ENCODE data around the gene CIDEA. TPM values are rescaled to one million over a fixed set of nuclear protein-coding genes. Genes with fewer than 3 reads are reported as not detected.

CIDEA gene
- total RNA-seq, 6 donors from 2014 or later, result not detected

DNA sequence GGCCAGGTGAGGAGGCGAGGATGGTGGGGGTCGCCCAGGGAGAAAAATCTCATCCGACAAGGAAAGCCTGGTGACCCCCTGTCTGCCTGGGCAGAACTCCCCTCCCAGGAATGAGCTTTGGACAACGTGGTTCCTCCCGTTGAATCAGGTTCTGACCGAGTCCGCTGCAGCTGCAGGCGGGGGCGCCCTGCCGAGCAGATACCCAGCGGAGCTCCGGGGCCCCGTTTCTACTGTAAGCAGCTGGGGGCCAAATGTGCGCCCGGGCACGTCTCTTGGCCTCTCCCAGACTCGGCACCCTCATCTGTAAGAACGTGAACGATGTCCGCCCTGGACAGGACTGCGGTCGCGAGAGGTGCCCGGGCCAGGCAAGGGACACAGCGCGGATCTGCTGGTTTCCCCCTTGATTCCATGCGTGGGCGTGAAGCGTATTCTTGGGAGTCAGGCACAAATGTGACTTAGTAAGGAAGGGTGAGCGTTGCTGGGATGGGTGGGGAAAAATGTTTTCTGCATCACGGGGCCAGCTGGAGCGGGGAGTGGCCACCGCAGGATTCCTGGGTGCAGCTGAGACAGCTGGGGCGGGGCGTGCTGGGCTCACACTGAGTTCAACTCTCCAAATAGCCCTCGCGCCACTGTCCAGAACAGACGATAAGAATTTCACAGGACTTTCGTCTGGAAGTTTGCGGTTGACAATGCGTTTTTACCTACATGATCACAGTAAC is 33.7 kb downstream of the CIDEA start:
- DNase-seq, result peak; percentile 81 to 87
- H3K9me3 ChIP-seq, result no peaks in the 10 kb centered on the region

DNA sequence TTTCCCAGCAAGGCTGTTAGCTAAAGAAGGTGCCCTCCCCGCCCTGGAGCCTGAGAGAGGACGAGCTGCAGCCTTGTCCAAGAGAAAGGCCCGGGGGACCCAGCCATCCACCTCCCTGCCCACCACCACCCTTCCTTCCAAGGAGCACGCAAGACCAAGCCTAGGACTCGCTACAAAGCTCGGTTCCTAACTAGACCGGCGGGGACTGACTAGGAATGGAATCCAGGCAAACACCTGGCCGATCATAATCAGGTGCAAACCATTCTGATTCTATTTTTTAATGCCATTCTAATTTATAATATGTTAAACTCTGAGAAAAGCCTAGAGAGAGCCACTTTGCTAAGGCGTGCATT is 34.2 kb downstream of the CIDEA start:
- Histone ChIP-seq H3K4me3 (peak overlapping the region in 3 of 4 donors; percentile 37 to 45 (median 44)), H3K36me3 (no peaks in the 10 kb centered on the region), H3K27ac (peak overlapping the region; percentile 13 to 83 (median 78)), H3K9me3 (no peaks in the 10 kb centered on the region), H3K4me1 (peaks cover 11 to 22% (median 18%) of the 10 kb centered on the region in 4 donors), H3K27me3 (peaks cover 0 to 12% (median 0%) of the 10 kb centered on the region in 4 donors)
- ATAC-seq (ENCODE audit: low FRiP score in 2 of 2) (peak in 1 of 2 donors; percentile 24), DNase-seq (no peak)
- TF ChIP-seq EP300 (IDR thresholded peaks at IDR 0.05), result no peak
- WGBS, 2 donors, result 10 to 14% methylated on average over 10 of the region's 10 CpGs

More for the DNA sequence above, 33.7 kb downstream of the CIDEA start:
- H3K27me3 ChIP-seq, result peaks cover 0 to 12% (median 0%) of the 10 kb centered on the region in 4 donors
- peak; percentile 93 to 96 for ATAC-seq (ENCODE audit: low FRiP score in 2 of 2)
- H3K36me3 ChIP-seq, result no peaks in the 10 kb centered on the region
- 3 to 7% methylated on average over 26 to 41 of the region's 41 CpGs for WGBS, 2 donors
- peaks cover 11 to 22% (median 18%) of the 10 kb centered on the region in 4 donors for H3K4me1 ChIP-seq
- peak overlapping the region; percentile 56 to 83 (median 78) for H3K27ac ChIP-seq
- H3K4me3 ChIP-seq, result peak overlapping the region in 3 of 4 donors; percentile 37 to 45 (median 44)
- TF ChIP-seq EP300 (IDR thresholded peaks at IDR 0.05) (no peak), POLR2A (IDR thresholded peaks at IDR 0.05) (peak in 2 of 4 donors; percentile 37 to 57), POLR2AphosphoS5 (IDR thresholded peaks at IDR 0.05) (peak; percentile 45 to 63)
- TF ChIP-seq, protein P1, sequence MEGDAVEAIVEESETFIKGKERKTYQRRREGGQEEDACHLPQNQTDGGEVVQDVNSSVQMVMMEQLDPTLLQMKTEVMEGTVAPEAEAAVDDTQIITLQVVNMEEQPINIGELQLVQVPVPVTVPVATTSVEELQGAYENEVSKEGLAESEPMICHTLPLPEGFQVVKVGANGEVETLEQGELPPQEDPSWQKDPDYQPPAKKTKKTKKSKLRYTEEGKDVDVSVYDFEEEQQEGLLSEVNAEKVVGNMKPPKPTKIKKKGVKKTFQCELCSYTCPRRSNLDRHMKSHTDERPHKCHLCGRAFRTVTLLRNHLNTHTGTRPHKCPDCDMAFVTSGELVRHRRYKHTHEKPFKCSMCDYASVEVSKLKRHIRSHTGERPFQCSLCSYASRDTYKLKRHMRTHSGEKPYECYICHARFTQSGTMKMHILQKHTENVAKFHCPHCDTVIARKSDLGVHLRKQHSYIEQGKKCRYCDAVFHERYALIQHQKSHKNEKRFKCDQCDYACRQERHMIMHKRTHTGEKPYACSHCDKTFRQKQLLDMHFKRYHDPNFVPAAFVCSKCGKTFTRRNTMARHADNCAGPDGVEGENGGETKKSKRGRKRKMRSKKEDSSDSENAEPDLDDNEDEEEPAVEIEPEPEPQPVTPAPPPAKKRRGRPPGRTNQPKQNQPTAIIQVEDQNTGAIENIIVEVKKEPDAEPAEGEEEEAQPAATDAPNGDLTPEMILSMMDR (IDR thresholded peaks at IDR 0.05), result peak in 1 of 6 experiments; percentile 4

DNA sequence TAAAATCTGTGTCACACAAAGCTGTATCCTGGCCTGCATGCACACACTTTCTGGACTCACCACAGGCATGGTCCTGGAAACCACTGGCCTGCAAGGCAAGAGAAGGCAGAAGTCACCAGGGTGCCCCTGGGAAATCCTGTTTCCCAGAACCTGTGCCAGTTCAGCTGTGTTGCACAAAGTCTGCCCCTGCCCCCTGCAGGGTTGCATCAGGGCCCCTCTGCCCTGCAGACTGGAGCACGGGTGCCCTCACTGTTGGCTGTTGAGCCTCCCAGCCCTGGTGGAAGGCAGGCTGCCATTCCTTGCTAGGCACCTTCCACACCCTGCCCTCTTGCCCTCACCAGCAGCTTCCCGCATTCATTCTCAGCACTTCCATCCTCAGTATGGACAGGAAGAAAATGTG is 35.9 kb downstream of the CIDEA start:
- no peak overlapping the region for H3K4me3 ChIP-seq
- DNase-seq (no peak), ATAC-seq (ENCODE audit: low FRiP score in 2 of 2) (no peak)
- no peaks in the 10 kb centered on the region for H3K9me3 ChIP-seq
- no peak for TF ChIP-seq POLR2A (IDR thresholded peaks at IDR 0.05)
- peaks cover 11 to 22% (median 18%) of the 10 kb centered on the region in 4 donors for H3K4me1 ChIP-seq
- peaks cover 0 to 12% (median 0%) of the 10 kb centered on the region in 4 donors for H3K27me3 ChIP-seq
- WGBS, 2 donors, result 58 to 93% methylated on average over 2 of the region's 2 CpGs
- no peaks in the 10 kb centered on the region for H3K36me3 ChIP-seq
- H3K27ac ChIP-seq, result no peak overlapping the region

DNA sequence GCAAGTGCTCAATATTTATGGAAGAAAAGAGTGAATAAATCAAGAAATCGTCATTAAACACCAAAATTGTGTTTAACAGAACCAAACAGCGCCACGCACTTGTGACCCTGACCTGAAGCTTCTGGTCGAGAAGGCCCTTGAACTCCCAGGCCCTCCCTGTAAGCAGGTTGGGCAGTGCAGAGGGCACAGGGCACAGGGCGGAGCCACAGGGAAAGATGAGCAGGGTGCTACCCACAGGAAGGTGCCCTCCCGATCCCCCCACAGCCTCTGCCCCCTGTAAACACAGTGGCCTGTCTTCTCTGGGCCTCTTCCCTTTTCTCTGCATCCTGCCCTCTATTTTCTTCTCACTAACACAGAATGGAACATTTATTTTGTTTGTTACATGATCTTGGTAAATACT is 37.0 kb downstream of the CIDEA start:
- DNase-seq (no peak), ATAC-seq (ENCODE audit: low FRiP score in 2 of 2) (no peak)
- no peak for TF ChIP-seq EP300 (IDR thresholded peaks at IDR 0.05)
- TF ChIP-seq, protein P1 (IDR thresholded peaks at IDR 0.05), result no peak
- TF ChIP-seq POLR2AphosphoS5 (IDR thresholded peaks at IDR 0.05), result no peak
- TF ChIP-seq POLR2A (IDR thresholded peaks at IDR 0.05), result no peak
- H3K9me3 ChIP-seq, result no peaks in the 10 kb centered on the region
- H3K27ac ChIP-seq, result no peak overlapping the region
- peaks cover 0 to 12% (median 0%) of the 10 kb centered on the region in 4 donors for H3K27me3 ChIP-seq
- H3K4me1 ChIP-seq, result peaks cover 11 to 22% (median 18%) of the 10 kb centered on the region in 4 donors
- 80% methylated on average over 6 of the region's 6 CpGs for WGBS, 2 donors
- H3K4me3 ChIP-seq, result no peak overlapping the region
- H3K36me3 ChIP-seq, result no peaks in the 10 kb centered on the region

DNA sequence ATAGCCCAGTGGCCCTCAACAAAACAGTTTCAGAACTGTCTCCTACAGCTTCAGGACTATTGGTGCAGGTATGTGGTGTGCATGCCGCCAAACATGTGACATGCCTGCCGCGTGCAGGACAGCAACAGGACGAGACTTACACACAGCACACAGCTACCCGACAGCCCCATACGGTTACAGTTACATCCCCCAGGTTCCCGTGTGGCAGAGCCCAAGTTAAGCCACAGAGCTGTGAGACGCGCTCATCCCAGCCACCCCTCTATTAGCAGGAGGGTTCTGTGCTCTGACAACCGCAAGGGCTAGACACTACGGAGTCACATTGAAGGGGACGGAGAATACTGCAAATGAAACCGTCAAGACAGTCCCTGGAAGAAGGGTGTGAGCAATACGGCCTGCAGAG is 37.5 kb downstream of the CIDEA start:
- Histone ChIP-seq H3K27ac (no peak overlapping the region), H3K4me3 (no peak overlapping the region), H3K36me3 (no peaks in the 10 kb centered on the region), H3K9me3 (no peaks in the 10 kb centered on the region), H3K4me1 (peaks cover 11 to 22% (median 18%) of the 10 kb centered on the region in 4 donors), H3K27me3 (peaks cover 0 to 12% (median 0%) of the 10 kb centered on the region in 4 donors)
- ATAC-seq (ENCODE audit: low FRiP score in 2 of 2), result no peak
- TF ChIP-seq POLR2AphosphoS5 (IDR thresholded peaks at IDR 0.05) (no peak), EP300 (IDR thresholded peaks at IDR 0.05) (no peak), POLR2A (IDR thresholded peaks at IDR 0.05) (no peak)
- TF ChIP-seq, protein P1 (IDR thresholded peaks at IDR 0.05), result no peak
- WGBS, 2 donors, result 84 to 92% methylated on average over 13 to 14 of the region's 14 CpGs
- DNase-seq, result no peak

All from upper lobe of left lung (tissue), 6 donors.